Ishikawa (cell line): ENCODE results near the gene ZDHHC19.

ENCODE experiments used
- NFIC ChIP-seq: IDR thresholded peaks from 2 replicates; pipeline ENCODE4 v1.6.1; 2012
- ZBTB7A ChIP-seq: IDR thresholded peaks from 2 replicates; pipeline ENCODE4 v1.6.1; 2012; ENCODE audit warnings: low read depth
- TF ChIP-seq, protein P1 (sequence below): IDR thresholded peaks from 2 replicates; pipeline ENCODE4 v1.6.1; 2012; ENCODE audit warnings: low read depth, mild to moderate bottlenecking

DNA sequence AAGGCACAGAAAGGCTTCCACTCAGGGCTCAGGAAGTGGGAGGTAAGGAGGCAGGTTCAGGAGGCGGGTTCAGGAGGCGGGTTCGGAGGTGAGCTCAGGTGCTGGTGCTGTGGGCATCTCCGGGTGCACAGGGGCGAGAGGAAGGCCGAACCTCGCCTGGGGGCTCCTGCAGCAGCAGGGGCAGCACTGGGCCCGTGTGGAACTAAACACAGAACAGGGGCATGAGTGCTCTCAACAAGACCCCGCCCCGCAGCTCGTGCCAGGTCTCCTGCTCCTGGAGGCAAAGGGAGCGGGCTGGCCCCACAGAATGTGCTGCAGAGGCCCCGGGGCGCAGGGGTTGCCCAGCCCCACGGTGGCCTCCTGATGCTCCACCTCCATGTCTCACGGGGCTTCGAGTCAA, 13.7 kb downstream of the ZDHHC19 start:
- TF ChIP-seq, protein P1, sequence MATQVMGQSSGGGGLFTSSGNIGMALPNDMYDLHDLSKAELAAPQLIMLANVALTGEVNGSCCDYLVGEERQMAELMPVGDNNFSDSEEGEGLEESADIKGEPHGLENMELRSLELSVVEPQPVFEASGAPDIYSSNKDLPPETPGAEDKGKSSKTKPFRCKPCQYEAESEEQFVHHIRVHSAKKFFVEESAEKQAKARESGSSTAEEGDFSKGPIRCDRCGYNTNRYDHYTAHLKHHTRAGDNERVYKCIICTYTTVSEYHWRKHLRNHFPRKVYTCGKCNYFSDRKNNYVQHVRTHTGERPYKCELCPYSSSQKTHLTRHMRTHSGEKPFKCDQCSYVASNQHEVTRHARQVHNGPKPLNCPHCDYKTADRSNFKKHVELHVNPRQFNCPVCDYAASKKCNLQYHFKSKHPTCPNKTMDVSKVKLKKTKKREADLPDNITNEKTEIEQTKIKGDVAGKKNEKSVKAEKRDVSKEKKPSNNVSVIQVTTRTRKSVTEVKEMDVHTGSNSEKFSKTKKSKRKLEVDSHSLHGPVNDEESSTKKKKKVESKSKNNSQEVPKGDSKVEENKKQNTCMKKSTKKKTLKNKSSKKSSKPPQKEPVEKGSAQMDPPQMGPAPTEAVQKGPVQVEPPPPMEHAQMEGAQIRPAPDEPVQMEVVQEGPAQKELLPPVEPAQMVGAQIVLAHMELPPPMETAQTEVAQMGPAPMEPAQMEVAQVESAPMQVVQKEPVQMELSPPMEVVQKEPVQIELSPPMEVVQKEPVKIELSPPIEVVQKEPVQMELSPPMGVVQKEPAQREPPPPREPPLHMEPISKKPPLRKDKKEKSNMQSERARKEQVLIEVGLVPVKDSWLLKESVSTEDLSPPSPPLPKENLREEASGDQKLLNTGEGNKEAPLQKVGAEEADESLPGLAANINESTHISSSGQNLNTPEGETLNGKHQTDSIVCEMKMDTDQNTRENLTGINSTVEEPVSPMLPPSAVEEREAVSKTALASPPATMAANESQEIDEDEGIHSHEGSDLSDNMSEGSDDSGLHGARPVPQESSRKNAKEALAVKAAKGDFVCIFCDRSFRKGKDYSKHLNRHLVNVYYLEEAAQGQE = no peak
- TF ChIP-seq ZBTB7A (no peak), NFIC (no peak)
